Renal cortical epithelial cell (primary cell): Measurements from ENCODE around the gene ZNF570. TPM values are rescaled to one million over a fixed set of nuclear protein-coding genes. Genes with fewer than 3 reads are reported as not detected.
A peak's percentile ranks its signal among the peaks of the same experiment; 100 is the strongest.

Experiments
- DNase-seq: peaks from one replicate; pipeline ENCODE4 v3.0.0-alpha.2; 2011; ENCODE audit warnings: low read depth
- total RNA-seq: library from RNA; depleted of rRNA; stranded (reverse); fragments of >200 nt; gene quantifications from 2 replicates; pipeline ENCODE4 v1.2.3, GENCODE V29; 2014

The ZNF570 gene
- 5.2 and 17.1 TPM in 2 replicates for total RNA-seq

DNA sequence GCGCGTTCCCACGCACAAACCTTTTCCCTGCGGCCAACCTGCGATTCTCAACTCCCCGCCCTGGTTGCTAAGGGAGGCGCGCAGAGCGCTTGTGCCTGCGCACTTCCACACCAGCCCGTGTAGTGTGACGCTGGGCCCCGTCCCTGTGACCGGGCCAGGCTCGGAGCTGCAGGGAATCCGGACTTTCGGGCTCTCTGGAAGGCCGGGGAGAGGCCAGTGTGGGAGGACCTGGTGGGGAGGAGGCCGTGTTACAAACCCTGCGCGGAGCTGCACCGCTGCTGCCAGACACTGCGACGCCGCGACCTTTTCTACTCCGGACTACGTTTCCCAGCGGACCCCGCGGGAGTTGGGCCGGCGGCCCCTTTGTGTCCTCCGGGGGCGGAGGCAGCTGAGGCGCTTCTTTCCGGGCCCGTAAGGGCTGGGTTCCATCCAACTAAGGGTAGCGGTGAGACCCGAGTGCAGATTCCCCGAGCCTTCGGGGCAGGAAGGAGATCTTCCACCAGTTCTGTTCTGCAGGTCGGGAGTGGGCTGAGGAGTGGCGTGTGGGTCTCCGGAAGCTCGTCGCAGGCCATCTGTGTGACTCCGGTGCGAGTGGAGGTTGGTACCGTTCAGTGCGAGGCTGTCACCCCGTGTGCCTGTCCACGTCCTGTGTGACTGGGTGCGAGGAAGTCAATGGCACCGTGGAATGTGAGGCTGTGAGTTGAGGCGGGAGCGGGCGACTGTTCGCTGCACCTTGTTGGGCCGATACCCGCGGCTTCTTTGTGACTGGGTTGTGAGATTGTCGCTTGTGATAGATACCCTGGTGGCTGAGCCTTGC is at the start of gene ZNF570:
ZNF570 (plus strand) TSS at position 396 of the 817 bp plus-strand sequence. CDS start 999 bp downstream, outside the sequence.
- DNase-seq, result peak; percentile 69

DNA sequence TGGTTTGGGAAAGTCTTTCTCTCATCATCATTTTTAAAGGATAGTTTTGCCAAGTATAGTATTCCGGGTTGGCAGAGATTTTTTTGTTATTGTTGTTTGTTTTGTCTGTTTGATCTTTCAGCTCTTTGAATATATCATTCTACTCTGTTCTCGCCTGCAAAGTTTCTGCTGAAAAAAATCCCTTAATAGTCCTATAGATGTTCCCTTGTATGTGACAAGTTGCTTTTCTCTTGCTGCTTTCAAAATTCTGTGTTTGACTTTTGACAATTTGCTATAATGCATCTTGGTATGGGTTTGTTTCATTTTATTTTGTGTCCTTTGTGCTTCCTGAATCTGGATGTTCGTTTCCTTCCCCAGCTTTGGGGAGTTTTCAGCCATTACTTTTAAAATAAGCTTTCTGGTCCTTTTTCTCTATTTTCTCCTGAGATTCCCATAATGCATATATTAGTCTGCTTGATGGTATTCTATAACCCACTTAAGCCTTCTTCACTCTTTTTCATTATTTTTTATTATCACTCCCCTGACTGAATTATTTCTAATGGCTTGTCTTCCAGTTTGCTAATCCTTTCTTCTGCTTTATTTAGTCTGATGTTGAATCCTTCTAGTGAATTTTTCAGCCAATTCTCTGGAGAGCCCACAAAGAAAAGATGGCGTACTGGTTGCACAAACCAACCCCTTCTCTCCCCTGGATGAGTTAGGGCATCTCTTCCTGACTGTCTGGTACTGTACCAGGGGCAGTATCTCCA is 16.5 kb upstream of the ZNF570 start:
- DNase-seq, result no peak

DNA sequence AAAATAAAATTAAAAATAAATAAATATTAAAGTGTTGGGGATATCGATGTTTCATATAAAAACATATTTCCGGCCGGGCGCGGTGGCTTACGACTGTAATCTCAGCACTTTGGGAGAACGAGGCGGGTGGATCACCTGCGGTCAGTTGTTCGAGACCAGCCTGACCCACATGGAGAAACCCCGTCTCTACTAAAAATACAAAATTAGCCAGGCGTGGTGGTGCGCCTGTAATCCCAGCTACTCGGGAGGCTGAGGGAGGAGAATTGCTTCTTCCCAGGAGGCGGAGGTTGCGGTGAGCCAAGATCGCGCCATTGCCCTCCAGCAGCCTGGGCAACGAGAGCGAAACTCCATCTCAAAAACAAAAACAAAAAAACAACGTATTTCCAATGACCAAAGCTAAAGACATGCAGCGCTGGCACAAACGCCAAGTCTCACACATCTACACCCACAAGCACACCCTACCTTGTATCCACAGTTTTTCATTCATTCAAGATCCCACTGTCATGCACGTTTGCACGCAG is 2.8 kb upstream of the ZNF570 start:
- DNase-seq, result no peak

DNA sequence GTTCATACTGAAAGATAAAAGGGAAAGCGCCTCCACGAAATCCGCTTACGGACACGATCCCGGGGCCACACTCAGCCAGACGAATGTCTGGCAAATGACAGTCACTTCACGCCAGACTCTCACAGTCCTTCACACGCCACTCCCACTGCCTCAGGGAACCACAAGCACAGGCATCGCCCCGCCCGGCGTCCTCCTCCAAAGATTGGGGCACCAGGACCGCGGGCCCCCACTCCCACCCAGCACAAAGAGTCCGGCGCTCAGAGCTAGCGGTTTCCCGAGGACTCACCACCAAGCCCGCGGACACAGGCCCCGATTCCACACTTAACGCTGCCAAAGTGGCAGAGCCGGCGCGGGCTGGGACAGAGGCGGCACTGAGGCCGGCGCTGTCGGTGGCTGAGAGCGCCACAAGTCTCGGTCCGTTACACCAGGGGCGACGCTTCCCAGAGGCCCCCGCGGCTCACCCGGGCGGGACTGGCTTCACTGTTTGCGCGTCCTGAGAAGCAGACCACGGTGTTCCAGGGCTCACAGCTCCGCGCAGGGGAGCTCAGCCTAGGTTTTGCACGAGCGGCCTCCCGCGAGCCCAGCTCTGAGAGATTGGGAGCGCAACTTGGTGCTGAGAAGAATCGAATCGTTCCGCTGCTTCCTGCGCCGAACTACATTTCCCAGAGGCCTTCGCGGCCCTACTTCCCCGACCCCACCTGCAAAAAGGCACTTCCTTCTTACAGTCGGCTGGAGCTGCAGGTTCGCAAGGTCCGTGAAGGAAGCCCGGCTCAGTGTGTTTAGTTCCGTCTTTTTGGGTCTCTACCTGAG is 2.2 kb upstream of the ZNF570 start, which contains the start of gene ZNF569:
ZNF569 (minus strand) TSS at position 647 of the 810 bp plus-strand sequence. CDS start 22,523 bp downstream, outside the sequence.
- DNase-seq, result peak; percentile 90

DNA sequence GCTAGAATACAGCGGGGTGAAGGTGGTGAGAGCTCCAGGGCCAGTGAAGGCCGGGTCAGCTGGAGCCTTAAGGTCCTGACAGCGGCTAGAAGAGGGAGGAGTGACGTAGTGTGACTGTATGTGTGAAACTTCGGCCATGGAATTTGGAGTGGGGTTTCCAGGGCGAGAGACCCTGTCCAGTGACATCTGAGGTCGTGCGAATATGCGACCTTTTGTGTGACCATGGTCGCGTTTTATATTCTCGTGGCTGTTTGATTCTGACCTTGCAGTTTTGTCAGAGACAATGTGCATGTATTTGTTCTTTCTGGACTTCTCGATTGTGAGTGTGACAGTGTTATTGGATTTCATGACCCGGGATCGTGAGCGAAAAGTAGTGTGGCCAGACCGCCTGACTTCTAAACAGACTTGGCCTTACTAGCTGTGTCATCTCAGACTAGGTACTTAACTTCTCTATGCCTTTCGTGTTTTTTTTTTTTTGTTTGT is 1.5 kb upstream of the ZNF570 start:
- DNase-seq, result no peak

DNA sequence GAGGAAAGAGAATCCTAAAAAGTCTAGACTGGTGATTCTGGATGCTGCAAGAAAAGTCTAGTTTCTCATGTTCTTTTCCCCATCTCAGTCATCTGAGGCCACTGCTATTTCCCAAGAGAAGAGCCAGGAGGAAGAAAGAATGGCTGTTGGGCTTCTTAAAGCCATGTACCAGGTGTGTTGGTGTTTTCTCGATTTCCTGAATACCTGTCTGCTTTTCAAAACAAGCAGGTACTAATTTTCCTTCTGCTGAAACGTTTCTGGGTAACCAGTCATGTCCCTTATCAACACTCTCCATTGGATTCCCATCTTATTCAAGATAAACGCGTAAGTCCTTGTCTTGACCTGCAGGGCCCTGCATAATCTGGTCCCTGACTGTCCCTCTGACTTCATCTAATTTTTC is 1.1 kb downstream of the ZNF570 start:
- DNase-seq, result no peak

DNA sequence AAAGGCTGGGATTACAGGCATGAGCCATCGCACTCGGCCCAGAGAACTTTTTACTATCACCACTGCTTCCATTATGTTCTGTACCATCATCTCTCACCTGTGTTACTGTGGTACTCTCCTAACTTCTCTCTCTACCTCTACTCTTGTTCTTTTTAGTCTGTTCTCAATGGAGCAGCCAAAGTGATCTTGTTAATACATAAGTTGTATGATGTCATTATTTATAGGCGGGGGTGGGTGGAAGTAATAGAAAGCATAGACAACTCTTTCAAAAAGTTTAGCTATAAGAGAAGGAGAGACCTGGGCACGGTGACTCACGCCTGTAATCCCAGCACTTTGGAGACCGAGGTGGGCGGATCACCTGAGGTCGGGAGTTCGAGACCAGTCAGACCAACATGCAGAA is 3.0 kb downstream of the ZNF570 start:
- no peak for DNase-seq

DNA sequence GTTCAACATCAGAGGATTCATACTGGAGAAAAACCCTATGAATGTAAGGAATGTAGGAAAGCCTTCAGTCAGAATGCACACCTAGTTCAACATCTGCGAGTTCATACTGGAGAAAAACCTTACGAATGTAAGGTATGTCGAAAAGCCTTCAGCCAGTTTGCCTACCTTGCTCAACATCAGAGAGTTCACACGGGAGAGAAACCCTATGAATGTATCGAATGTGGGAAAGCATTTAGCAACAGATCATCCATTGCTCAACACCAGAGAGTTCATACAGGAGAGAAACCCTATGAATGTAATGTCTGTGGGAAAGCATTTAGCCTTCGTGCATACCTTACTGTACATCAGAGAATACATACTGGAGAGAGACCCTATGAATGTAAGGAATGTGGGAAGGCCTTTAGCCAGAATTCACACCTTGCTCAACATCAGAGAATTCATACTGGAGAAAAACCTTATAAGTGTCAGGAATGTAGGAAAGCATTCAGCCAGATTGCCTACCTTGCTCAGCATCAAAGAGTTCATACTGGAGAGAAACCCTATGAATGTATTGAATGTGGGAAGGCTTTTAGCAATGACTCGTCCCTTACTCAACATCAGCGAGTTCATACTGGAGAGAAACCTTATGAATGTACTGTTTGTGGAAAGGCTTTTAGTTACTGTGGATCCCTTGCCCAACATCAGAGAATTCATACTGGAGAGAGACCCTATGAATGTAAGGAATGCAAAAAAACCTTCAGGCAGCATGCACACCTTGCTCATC is 15.4 kb downstream of the ZNF570 start:
- DNase-seq, result no peak

DNA sequence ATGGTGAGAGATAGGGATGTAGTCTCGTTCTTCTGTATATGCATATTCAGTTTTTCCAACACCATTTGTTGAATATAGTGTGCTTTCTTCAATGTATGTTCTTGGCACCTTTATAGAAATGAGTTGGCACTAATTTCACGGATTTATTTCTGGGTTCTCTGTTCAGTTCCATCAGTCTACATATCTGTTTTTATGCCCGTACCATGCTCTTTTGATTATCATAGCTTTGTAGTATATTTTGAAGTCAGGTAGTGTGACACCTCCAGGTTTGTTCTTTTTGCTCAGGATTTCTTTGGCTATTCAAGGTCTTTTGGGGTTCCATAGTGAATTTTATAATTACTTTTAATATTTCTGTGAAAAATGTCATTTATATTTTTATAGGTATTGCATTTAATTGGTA is 23.1 kb downstream of the ZNF570 start:
- no peak for DNase-seq

DNA sequence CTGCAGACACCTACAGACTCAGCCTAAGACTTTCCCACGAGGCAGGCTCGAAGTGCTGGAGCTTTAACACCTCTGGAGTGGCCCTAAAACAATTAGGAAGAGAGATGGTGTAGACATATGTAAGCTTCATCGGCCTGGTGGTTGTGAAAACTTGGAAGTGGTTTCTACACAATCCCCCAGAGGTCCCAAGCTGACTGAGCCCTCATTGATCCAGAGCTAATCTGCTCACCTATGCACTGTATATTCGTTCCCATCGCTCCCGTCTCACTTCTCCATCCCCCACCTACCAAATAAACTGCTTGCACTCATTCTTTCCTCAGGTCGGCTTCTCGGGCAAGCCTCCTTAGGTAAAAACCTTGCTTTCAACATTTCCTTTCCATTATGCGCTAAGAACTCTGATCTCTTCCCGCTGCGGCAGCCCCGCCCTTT is 36.8 kb downstream of the ZNF570 start:
- DNase-seq, result no peak

DNA sequence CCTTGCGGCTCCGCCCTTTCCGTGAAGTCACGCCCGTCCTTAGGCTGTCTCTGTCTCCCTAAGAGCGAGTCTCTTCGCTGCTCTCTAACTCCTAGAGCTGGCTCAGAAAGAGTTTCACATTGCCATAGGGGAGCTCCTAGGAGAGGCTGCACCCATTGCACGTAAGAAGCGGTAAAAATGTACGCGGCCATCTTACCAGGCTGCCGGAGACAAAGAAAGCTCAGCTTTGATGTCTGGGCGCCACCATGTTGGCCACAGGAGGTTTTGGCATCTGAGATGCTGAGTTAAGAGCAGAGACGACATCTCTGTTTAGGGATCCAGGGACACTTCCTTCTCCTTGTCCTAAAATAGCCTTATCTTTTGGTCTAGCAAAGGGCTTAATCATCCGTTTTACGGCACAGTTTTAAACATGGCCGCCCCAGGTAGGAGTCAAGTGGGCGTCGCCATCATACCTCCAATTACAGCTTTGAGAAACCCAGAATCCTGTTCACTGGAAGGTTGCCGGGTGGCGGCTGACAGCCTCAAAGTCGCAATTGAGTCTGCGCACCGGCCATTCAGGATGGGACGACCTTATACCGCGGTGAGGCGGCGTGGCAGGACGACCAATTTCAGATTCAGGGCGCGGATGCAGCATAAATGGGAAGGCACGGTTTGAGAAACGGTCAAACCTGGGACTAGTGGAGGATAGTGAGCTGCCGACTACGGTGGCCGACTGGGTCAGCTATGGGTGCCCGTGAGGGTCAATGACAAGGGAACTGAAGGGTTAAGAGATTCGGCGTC is 37.4 kb downstream of the ZNF570 start, which contains the start of gene ZNF793:
ZNF793 (plus strand) TSS at position 553 of the 780 bp plus-strand sequence. CDS start 16,501 bp downstream, outside the sequence.
- peak; percentile 78 for DNase-seq

DNA sequence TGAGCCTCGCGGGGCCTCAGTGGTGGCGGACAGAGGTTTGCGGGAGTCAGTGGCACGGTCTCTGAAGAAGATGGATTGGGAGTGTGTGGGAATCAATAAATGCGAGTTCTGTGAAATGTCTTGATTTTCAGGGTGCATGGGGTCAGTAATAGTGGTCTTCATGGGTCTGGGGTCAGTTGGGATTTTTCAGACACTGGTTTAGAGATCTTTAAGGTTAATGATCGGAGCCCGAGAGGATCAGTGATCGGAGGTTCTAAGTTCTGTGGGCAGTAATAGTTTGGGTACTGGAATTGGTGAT is 38.0 kb downstream of the ZNF570 start:
- no peak for DNase-seq

DNA sequence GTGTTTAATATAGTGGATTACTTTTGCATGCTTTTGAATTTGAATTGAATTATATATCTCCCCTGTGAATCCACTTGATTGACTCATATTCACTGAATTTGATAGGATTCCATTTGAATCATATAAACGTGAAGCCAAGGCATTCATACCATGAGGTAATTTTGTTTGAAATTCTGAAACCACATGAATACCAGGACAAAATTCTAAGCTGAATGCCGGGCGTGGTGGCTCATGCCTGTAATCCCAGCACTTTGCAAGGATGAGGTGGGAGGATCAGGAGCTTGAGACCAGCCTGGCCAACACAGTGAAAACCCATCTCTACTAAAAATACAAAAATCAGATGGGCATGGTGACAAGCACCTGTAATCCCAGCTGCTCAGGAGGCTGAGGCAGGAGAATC is 42.0 kb downstream of the ZNF570 start:
- no peak for DNase-seq

DNA sequence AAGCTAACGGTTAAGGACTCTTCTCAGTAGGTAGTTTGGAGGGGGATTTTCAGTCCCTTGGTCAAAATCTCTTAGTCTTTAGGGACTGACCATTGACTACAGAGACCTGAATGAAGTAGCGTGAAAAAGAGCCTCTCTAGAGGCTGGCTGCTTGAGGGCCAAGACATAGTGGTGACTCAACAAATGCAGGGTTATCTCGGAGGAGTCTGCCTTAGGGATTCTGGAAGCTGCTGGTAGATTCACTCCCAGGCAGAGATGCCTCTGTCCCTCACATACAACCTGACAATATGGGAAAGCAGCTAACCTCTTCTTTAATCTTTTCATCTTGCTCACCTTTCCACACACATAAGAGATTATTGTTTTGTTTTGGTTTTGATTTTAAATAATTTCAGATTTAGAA is 42.7 kb downstream of the ZNF570 start:
- DNase-seq, result no peak

DNA sequence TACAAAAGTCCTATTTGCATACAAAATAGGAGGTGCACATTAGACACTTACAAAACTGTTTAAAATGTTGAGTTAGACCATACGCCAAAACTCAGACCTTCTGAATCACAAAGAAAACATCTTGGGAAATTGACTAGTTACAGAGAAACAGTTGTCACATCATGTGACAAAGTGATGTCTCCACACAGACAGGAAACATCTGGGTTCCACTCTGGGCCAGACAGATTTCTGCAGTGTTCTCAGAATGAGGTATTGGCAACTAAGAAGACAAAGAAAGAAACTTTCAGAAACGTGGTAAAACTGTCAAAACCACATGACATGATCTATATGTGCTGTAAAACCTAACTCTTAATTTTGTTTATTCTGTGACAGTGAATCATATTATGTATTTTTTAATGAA is 44.2 kb downstream of the ZNF570 start:
- DNase-seq, result no peak

DNA sequence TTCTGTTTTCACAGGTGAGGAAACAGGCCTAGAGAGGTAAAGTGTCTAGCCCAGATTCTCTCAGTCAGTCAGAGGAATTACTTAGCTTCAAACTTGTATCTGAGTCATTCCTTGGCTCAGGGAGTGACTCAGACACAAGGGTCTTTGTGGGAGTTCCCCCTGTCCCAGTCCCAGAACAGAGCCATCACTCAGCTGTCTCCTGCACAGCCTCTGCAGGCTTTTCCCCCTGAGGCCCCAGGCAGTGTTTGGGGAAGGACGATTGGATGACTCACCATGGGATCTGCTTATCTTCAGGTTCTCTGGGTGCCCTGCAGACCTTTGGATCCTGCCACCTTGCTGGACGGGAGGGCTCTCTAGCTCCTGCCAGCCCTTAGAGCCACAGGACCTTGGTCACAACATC is 50.7 kb downstream of the ZNF570 start:
- peak; percentile 4 for DNase-seq

DNA sequence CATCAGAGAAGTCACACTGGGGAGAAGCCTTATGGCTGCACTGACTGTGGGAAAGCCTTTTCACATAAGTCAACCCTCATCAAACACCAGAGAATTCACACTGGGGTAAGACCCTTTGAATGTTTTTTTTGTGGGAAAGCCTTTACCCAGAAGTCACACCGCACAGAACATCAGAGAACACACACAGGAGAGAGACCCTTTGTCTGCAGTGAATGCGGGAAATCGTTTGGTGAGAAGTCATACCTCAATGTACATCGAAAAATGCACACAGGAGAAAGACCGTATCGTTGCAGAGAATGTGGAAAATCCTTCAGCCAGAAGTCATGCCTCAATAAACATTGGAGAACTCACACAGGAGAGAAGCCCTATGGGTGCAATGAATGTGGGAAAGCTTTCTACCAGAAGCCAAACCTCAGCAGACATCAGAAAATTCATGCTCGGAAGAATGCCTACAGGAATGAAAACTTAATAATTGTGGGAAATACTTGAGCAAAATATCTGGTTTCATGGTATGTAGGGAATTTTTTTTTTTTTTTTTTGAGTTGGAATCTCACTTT is 68.3 kb downstream of the ZNF570 start:
- peak; percentile 2 for DNase-seq
